Right lobe of liver (tissue), 6 donors: Measurements from ENCODE around the gene NELFB. TPM values are rescaled to one million over a fixed set of nuclear protein-coding genes. Genes with fewer than 3 reads are reported as not detected.

Experiments used
- ATAC-seq, 4 donors: fragments of 200-7000 bp; cut with Tn5 transposase; one replicate each; pipeline ENCODE4 v1.9.1; 2020; ENCODE audit warnings: mild to moderate bottlenecking in 4 of 4, moderate library complexity in 4 of 4
- DNase-seq, 3 donors: peaks; one replicate each; pipeline ENCODE4 v3.0.0-alpha.2; 2020
- H3K27ac ChIP-seq, 3 donors: fragments of 200-600 bp; one replicate each; pipeline ENCODE4 v1.8.0; 2022
- H3K27me3 ChIP-seq, 2 donors: fragments of 200-600 bp; one replicate each; pipeline ENCODE4 v1.8.0; 2022
- H3K36me3 ChIP-seq, 4 donors: fragments of 200-600 bp; sonication (generic) in 1 of 4; one replicate each; pipeline versions ENCODE4 v1.5.1 to v1.8.0; 2017 to 2022; ENCODE audit warnings: control low read depth in 1 of 4
- H3K4me1 ChIP-seq, 4 donors: fragments of 200-600 bp; sonication (generic) in 1 of 4; one replicate each; pipeline versions ENCODE4 v1.5.1 to v1.8.0; 2017 to 2022; ENCODE audit warnings: control low read depth in 1 of 4
- H3K4me3 ChIP-seq, 3 donors: fragments of 200-600 bp; one replicate each; pipeline ENCODE4 v1.8.0; 2022
- H3K9me3 ChIP-seq, 4 donors: fragments of 200-600 bp; sonication (generic) in 1 of 4; one replicate each; pipeline versions ENCODE4 v1.5.1 to v1.8.0; 2017 to 2022; ENCODE audit warnings: control low read depth in 1 of 4
- POLR2A ChIP-seq: fragments of 450-650 bp; IDR thresholded peaks from one replicate; pipeline ENCODE4 v1.6.1; 2017; ENCODE audit warnings: antibody characterized with exemption, mild to moderate bottlenecking
- WGBS: methylation state at CpG from one replicate; pipeline ENCODE4 v1.1.6; 2018; ENCODE audit warnings: low coverage, low lambda C conversion rate; ENCODE audit not compliant: insufficient coverage; ENCODE audit errors: missing lambda C conversion rate; 5-methylcytosine and 5-hydroxymethylcytosine counted together
- intact Hi-C, 2 donors: fragments of 100-400 bp; cut with DNase I; formaldehyde crosslinking; loops; one replicate each; pipeline versions ENCODE4 v1.11.2 to v1.14.1; 2022
- total RNA-seq, 6 experiments: library from RNA; depleted of rRNA in 2 of 6; stranded (reverse); fragments of >200 nt in 2 of 6; fragmentation: NEBNext Ultra II Directional in 3 of 6; extraction: Animal tissue kit (Norgen Biotek cat#: 25700) in 3 of 6; gene quantifications; one replicate each; pipeline versions ENCODE4 v1.1.0 to v1.2.4, GENCODE V29; 2016 to 2023
- TF ChIP-seq, protein P1 (sequence below), 4 donors: fragments of 200-600 bp in 3 of 4; fragments of 450-650 bp in 1 of 4; IDR thresholded peaks; one replicate each; pipeline versions ENCODE4 v1.5.1 to v1.8.0; 2016 to 2022; ENCODE audit warnings: antibody characterized with exemption in 4 of 4, mild to moderate bottlenecking in 2 of 4
- donor health status: DM: no; HTN: yes; CAD: no.
- donor health status: DM: no; HTN: no; CAD: no.
- donor health status: DM: no; HTN: no; CAD: no.
- donor health status: DM: no; HTN: yes; CAD: no.
- donor health status: DM: no; HTN: yes; CAD: no.

Gene NELFB
- total RNA-seq, 6 experiments from 2014 or later: 15.6 to 21.6 (median 20.1) TPM

DNA sequence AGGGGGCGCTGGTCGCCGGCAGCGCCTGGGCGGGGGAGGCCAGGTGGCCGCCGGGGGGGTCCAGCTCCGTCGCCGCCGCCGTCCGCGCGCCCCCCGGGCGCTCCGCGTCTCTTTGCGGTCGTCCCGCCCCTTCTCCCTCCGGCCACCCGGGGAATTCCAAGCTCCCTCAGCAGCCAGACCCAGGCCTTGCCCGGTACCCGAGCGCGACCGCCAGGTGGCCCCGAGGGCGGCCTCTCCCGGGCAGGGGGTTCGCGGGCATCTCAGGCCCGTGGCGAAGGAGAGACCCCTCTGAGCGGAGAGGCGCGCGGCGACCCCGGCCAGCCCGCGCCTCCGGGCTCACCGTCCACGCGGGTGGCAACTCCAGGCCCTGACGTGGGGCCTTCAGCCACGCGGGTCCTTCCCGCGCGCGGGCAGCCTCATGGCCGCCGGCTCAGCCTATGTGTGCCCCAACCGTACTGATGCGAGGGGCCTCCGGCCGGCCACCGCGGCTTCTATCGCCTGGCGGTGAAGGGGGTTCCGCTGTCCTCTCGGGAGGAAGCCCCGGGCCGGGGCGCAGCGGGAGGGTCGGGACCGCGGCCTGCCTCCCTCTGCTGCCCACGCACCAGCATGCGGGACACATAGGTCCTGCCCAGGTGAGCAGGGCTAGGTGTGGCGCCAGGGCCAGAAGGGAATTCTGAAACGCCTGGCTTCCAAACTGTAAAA, 47.5 kb downstream of the NELFB start:
- ATAC-seq (peak in 3 of 4 donors; percentile 5 to 11 (median 7)), DNase-seq (peak in 2 of 3 donors; percentile 35 to 58)
- peak overlapping the region; percentile 26 to 78 (median 27) for H3K27ac ChIP-seq
- WGBS: 16% methylated on average over 11 of the region's 78 CpGs
- intact Hi-C loops: loop anchor here in 1 of 2 donors (10.0 kb wide), 1 partner anchor 102 kb away; no protein-coding TSS in a partner anchor
- TF ChIP-seq, protein P1, sequence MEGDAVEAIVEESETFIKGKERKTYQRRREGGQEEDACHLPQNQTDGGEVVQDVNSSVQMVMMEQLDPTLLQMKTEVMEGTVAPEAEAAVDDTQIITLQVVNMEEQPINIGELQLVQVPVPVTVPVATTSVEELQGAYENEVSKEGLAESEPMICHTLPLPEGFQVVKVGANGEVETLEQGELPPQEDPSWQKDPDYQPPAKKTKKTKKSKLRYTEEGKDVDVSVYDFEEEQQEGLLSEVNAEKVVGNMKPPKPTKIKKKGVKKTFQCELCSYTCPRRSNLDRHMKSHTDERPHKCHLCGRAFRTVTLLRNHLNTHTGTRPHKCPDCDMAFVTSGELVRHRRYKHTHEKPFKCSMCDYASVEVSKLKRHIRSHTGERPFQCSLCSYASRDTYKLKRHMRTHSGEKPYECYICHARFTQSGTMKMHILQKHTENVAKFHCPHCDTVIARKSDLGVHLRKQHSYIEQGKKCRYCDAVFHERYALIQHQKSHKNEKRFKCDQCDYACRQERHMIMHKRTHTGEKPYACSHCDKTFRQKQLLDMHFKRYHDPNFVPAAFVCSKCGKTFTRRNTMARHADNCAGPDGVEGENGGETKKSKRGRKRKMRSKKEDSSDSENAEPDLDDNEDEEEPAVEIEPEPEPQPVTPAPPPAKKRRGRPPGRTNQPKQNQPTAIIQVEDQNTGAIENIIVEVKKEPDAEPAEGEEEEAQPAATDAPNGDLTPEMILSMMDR (IDR thresholded peaks at IDR 0.05): peak in 3 of 4 donors; percentile 23 to 45 (median 40)
- peak; percentile 2 for TF ChIP-seq POLR2A
- peak overlapping the region in 2 of 3 donors; percentile 39 to 40 for H3K4me3 ChIP-seq
- no peaks in the 10 kb centered on the region for H3K36me3 ChIP-seq
- no peaks in the 10 kb centered on the region for H3K9me3 ChIP-seq
- H3K27me3 ChIP-seq: peaks cover 0 to 20% of the 10 kb centered on the region in 2 donors
- peaks cover 0 to 20% (median under 1%) of the 10 kb centered on the region in 4 donors for H3K4me1 ChIP-seq

DNA sequence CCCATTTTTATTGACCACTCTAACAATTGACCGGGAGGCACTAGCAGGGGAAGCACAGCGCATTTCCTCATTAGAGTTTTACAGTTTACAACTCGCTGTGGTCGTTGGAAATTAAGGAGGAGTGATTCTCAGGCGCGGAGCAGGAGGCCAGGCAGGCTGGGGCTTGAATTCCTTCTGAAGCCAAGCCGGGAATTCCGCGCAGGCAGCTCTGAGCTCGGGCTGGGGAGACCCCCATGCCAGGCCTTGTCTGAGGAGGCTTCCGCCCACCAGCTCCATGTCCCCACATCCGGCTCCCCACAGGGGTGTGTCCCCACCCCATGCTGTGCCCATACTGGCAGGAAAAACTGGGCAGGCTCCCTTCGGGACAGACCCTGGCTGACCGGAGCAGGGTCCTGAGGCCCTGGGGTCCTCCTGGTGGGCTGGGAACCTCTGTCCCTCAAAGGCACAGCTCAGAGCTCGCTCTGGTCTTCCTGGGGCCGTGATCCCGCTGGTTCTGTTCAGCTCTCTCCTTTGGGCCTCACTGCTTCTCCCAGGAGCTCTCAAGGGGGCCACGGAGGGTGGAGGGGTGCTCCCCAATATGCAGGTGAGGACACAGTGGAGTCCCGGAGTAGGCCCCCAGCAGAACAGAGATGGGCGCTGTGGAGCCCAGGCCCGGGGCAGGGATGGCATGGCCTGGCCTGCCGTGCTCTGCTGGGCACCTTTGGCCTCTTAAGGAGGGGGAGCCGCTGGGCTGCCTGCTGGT, 48.2 kb downstream of the NELFB start:
- DNase-seq: peak in 2 of 3 donors; percentile 33 to 54
- no peaks in the 10 kb centered on the region for H3K36me3 ChIP-seq
- 37% methylated on average over 4 of the region's 23 CpGs for WGBS
- H3K4me3 ChIP-seq: no peak overlapping the region
- TF ChIP-seq, protein P1 (IDR thresholded peaks at IDR 0.05): no peak
- no peak for TF ChIP-seq POLR2A
- ATAC-seq: no peak
- intact Hi-C loops: loop anchor here in 1 of 2 donors (10.0 kb wide), 1 partner anchor 101 kb away; no protein-coding TSS in a partner anchor
- peaks cover 0 to 20% of the 10 kb centered on the region in 2 donors for H3K27me3 ChIP-seq
- H3K4me1 ChIP-seq: peaks cover 0 to 20% (median under 1%) of the 10 kb centered on the region in 4 donors
- peak overlapping the region in 2 of 3 donors; percentile 27 to 78 for H3K27ac ChIP-seq
- no peaks in the 10 kb centered on the region for H3K9me3 ChIP-seq

DNA sequence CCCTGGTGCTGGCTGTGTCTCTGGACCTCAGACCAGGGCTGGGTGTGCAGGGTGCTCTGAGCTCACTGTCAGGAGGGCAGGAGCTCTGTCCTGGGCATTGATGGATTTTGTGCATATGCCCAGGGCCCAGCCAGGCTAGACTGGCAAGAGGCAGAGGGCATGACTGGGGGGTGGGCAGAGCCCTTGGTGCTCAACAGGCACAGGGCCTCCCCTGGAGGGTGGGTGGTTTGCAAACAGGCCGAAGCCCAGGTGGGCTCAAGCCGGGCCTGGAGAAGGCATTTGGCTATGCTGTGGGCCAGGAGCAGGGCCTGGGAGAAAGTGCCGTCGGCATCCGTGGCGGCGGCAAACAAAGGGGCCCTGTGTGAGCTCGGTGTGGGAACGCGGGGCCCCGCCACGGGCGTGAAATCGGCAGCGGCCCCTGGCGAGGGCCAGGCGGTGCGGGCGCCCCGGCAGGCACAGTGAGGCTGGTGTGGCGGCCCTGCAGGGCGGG, 48.8 kb downstream of the NELFB start:
- Histone ChIP-seq H3K36me3 (no peaks in the 10 kb centered on the region), H3K4me1 (peaks cover 0 to 20% (median under 1%) of the 10 kb centered on the region in 4 donors), H3K27me3 (peaks cover 0 to 19% of the 10 kb centered on the region in 2 donors), H3K4me3 (no peak overlapping the region), H3K9me3 (no peaks in the 10 kb centered on the region), H3K27ac (peak overlapping the region in 1 of 3 donors; percentile 80)
- intact Hi-C loops: loop anchor here in 1 of 2 donors (10.0 kb wide), 1 partner anchor 101 kb away; no protein-coding TSS in a partner anchor
- DNase-seq (peak in 1 of 3 donors; percentile 55), ATAC-seq (no peak)
- 93% methylated on average over 2 of the region's 22 CpGs for WGBS
- TF ChIP-seq, protein P1 (IDR thresholded peaks at IDR 0.05): no peak
- no peak for TF ChIP-seq POLR2A

DNA sequence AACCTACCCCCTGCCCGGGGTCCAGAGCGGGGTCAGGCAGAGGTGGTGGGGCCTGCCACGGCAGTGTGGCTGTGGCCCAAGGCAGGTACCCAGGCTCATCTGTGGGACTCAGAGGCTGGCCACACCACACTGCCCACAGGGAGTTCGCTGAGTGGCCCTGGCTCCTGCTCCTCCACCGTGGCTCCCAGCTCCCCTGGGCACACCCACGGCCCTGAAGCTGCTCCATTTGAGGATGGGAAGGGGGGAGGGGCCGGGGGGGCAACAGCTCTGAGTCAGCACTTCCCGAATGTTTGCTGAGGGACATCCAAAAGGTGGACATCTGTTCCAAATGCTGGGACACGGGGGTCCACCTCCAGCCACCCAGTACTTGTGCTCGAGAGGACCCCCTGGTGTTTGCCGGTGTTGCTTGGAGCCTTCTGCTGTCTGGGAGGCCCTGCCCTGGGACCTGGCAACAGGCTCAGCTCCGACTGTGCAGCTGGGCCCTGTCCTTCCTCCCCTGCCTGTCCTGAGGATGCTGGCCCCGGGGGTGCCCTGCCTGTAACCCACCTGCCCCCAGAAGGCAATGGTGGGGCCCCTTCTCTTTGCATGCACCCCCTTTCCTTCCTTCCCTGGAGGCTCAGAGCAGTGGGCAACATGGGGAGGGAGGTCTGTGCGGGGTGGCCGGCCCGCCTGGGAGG, 49.4 kb downstream of the NELFB start:
- DNase-seq (no peak), ATAC-seq (no peak)
- Histone ChIP-seq H3K27me3 (peaks cover 0 to 13% of the 10 kb centered on the region in 2 donors), H3K4me3 (no peak overlapping the region), H3K9me3 (no peaks in the 10 kb centered on the region), H3K27ac (peak overlapping the region in 1 of 3 donors; percentile 80), H3K4me1 (peaks cover 0 to 20% (median under 1%) of the 10 kb centered on the region in 4 donors), H3K36me3 (no peaks in the 10 kb centered on the region)
- TF ChIP-seq, protein P1 (IDR thresholded peaks at IDR 0.05): no peak
- no peak for TF ChIP-seq POLR2A
- whole genome bisulfite sequencing: no CpG with 5 or more reads among the region's 16 CpGs
- intact Hi-C loops: loop anchor here in 1 of 2 donors (10.0 kb wide), 1 partner anchor 100 kb away; no protein-coding TSS in a partner anchor
